Fibroblast of gingiva (primary cell): Measurements from ENCODE around the gene FBXO17.
A peak's percentile ranks its signal among the peaks of the same experiment; 100 is the strongest.
"Not testable (repeated sequence)": the region's sequence is repeated elsewhere in the genome, so short reads cannot be mapped to it uniquely, and the experiment has no call there.

Source experiments
- DNase-seq: peaks from one replicate; pipeline ENCODE4 v3.0.0-alpha.2; 2011; ENCODE audit warnings: low read depth

FBXO17 gene

DNA sequence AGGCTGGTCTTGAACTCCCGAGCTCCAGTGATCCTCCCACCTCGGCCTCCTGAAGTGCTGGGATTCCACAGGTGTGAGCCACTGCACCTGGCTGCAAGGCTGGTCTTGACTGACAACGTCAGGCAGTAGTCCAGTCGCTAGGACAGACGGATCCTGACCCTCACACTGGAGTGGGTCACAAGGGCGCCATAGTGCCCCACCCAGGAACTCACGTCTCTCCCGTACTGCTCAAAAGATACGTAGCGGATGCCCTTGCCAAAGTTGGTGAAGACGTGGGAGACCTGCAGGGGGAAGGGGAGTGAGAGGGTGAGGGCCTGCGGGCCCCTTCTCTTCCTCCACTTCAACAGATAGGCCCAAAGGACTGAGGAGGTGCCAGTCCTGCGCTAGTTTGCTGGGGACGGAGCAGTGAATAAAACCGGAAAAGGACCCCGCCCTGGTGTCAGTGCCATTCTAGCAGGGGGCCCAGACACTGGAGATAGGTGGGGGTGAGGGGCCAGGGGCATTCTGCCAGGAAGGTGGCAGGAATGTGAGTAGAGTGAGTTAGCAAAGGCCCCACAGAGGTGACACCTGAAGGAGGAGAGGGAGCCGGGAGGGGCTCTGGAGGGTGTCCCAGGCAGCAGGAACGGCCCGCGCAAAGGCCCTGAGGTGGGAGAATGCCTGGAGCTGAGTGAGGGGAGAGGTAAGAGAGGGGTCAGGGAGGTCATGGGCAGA lies 32.9 kb downstream of the FBXO17 start:
- DNase-seq, result no peak

DNA sequence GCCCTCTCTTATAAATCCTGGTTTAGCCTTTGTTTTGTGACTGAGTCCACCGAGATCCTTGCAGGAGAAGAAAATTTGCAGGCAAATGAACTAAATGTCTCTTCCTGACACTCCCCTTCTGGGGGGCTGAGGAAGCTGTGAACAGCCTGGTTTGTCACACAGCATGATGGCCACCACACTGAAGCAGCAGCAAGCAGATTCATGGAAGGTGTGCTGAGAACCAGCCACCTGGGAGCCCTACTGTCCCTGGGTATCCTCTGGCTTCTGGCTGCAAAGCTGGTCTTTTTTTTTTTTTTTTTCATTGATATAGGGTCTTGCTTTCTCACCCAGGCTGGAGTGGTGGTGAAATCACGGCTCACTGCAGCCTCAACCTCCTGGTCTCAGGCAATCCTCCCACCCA lies 33.6 kb downstream of the FBXO17 start:
- no peak for DNase-seq

DNA sequence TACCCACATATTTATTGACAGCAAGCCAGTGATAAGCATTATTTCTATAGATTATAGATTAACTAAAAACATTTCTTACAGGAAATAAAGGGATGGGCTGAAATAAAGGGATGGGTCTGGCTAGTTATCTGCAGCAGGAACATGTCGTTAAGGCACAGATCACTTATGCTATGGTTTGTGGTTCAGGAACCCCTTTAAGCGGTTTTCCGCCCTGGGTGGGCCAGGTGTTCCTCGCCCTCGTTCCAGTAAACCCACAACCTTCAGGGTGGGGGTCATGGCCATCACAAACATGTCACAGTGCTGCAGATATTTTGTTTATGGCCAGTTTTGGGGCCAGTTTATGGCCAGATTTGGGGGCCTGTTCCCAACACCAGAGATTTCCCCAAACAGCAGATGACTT lies 34.1 kb downstream of the FBXO17 start:
- not testable (repeated sequence) for DNase-seq

DNA sequence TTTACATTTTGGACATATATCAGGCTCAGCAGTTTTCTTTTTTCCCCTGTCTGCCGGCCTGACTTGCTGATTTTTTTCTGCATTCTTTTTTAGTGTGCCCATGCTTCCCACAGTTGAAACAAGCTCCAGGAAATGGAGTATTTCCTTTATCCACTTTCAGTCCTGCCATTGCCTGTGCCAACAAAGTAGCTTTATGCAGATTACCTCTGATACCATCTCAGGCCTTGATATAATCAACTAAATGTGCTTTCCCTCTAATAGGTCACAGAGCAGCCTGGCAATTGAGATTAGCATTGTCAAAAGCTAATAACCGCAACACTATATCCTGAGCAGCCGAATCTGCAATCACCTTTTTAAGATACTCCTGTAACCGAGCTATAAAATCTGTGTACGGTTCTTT lies 35.6 kb downstream of the FBXO17 start:
- DNase-seq, result no peak

DNA sequence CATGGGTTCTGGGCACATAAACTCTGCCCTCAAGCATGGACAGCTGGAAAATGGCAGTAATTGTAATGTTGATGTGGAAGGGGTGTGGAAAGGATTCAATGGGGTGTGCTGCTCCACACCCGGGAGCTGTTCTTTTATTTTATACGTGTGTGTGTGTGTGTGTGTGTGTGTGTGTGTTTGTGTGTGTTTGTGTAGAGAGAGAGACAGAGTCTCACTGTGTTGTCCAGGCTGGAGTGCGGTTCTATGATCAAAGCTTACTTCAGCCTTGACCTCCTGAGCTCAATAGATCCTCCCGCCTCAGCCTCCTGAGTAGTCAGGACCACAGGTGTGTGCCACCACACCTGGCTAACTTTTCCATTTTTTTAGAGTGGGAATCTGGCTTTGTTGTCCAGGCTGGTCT lies 42.0 kb downstream of the FBXO17 start:
- DNase-seq, result no peak

DNA sequence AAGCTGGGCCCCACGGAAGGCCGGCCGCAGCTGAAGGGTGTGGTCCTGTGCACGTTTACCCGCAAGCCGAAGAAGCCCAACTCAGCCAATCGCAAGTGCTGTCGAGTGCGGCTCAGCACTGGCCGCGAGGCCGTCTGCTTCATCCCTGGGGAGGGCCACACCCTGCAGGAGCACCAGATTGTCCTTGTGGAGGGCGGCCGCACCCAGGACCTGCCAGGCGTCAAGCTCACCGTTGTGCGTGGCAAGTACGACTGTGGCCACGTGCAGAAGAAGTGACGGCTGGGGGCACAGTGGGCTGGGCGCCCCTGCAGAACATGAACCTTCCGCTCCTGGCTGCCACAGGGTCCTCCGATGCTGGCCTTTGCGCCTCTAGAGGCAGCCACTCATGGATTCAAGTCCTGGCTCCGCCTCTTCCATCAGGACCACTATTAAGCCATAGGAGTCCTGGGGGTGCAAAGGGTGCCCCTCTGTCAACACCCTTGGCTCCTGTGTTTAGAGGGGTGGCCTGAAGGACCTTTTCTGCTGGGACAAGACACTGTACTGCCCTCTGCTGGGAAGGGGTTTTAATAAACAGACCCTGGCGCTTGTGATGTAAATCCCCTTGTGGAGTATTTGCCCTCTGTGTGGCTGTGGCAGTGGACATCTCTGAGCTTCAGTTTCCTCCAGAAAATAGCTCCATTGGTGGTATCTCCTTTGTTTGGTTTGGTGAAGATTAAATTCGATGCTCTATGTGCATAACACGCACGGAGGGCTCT lies 42.9 kb downstream of the FBXO17 start:
- peak; percentile 33 for DNase-seq

DNA sequence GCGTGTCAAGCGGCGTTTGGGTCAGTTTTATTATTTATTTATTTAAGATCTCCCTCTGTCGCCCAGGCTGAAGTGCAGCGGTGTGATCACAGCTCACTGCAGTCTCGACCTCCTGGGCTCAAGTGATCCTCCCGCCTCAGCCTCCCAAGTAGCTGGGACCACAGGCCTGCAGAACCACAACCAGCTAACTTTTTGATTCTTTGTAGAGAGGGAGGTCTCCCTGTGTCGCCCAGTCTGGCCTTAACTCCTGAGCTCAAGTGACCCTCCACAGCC lies 44.1 kb downstream of the FBXO17 start:
- no peak for DNase-seq

DNA sequence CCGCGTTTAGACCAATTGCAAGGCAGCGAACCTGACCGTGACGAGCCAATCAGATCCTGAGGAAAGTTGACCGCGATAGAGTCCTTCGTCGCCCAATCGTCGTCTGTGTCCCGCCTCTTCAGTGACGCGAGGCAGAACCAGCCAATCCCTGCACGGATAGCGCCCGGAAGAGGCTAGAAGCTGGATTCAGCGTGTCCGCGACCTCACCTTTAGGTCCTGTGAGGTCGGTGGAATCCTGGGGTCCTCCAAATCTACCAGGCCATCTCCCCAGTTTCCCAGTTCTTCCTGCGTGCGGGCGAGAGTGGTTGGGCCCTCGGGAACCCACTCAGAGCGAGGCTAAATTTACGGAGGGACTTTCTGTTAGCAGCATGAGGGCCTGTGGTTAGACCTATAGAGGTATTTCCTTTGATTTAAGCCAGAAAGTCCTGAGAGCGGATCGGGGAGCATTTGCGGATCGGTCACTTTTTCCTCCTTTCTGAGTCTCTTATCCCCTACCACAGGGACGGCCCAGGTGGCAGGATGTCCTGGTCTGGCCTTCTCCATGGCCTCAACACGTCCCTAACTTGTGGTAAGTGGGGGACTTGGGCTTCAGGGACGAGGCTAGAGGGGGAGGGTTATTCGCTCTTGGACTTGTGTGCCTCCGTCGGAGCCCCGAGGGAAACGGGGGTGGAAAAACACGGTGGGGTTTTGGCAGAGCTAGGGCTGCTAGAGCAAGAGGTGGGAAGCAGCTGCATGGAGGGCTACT lies 44.6 kb downstream of the FBXO17 start, which contains the start of gene MRPS12:
TSS of gene MRPS12 (plus strand) at position 169 of the 745 bp plus-strand sequence. CDS start at position 520, 351 bp downstream.
- peak; percentile 98 for DNase-seq

DNA sequence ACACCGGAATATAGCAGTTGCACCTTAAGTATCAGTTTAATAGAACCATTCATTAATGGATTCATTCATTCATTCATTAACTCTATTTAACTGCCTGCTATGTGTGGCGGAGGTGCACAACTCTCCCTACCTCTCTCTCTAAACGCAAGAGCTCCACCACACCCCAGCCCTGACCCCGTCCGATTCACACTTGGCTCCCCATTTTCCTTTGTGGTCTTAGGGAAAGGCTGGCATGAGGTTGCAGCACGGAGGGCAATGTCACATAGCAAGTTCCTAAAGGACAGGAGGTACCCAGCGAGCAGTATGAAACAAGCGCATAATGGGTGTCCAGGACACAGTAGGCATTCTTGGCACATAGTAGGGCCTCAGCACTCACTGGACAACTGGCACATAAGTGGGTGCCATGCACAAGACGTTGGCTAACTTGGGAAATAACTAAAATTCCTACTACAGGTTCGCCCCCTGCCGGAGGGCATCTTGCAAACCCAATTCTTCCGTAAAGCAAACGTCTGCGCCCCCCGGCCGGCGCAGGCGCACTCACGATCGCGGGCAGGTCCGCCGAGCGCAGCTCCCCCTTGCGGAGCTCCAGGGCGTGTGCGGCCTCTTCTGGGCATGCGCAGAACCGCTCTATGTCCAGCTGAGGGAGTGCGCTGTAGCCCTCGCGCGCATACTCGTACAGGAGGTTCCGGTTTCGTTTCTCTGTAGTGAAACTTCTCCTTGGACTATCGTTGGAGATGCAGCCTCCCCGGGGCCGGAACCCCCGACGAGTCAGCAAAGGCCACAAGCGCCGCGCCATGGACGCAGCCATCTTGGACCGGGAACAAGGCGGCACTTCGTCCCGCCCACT lies 45.4 kb downstream of the FBXO17 start, which contains the start of gene SARS2:
TSS of gene SARS2 (minus strand) at position 835 of the 847 bp plus-strand sequence. CDS start at position 808, 27 bp downstream.
- DNase-seq, result peak; percentile 92

DNA sequence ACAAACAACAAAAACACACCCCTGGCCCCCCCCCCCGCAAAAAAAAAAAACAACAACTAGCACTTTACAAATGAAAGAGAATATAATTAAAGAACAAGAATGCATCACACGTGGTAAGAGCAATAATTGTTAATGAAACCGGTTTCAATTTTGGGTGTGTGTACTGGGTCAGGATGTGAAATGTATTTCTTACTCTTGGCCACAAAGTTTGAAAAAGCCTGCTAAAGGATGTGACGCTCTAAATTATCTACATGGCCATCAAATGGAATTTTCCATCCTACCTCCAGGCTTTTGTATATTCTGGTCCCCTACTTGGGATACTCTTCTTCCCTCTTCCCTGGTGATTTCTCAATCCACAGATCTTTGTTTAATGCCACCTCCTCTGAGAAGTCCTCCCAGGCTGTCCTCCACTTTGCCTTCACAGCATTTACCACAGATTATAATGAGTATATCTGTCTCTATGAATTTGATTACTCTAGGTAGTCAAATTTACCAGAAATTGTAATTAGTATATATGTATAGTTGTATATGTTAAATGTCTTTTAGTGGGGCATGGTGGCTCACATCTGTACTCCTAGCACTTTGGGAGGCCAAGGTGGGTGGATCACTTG lies 47.0 kb downstream of the FBXO17 start:
- DNase-seq, result no peak

DNA sequence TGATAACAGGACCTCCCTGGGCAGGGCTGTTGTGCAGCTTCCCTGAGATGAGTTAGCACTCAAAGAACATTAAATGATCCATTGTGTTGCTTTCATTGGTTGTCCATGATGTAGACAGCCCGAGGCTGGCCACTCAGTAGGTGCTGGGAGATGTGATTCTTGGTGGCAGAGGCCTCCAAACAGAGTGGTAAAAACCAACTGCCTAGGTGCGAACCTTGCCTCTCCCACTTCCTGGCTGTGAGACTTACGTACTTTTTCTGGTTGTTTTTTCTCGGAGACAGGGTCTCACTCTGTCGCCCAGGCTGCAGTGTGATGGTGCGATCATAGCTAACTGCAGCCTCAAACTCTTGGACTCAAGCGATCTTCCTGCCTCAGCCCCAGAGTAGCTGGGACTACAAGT lies 51.2 kb downstream of the FBXO17 start:
- no peak for DNase-seq

DNA sequence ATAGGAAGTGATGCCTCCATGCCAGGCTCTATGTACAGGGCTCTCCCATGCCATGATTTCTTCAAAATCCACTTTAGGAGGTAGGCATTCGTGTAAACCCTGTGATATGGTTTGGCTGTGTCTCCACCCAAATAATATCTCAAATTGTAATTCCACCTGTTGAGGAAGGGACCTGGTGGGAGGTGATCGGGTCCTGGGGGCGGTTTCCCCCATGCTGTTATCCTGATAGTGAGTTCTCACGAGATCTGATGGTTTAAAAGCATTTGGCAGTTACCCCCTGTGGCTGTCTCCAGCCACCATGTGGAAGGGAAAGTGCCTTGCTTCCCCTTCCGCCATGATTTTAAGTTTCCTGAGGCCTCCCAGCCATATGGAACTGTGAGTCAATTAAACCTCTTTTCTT lies 53.1 kb downstream of the FBXO17 start:
- no peak for DNase-seq

DNA sequence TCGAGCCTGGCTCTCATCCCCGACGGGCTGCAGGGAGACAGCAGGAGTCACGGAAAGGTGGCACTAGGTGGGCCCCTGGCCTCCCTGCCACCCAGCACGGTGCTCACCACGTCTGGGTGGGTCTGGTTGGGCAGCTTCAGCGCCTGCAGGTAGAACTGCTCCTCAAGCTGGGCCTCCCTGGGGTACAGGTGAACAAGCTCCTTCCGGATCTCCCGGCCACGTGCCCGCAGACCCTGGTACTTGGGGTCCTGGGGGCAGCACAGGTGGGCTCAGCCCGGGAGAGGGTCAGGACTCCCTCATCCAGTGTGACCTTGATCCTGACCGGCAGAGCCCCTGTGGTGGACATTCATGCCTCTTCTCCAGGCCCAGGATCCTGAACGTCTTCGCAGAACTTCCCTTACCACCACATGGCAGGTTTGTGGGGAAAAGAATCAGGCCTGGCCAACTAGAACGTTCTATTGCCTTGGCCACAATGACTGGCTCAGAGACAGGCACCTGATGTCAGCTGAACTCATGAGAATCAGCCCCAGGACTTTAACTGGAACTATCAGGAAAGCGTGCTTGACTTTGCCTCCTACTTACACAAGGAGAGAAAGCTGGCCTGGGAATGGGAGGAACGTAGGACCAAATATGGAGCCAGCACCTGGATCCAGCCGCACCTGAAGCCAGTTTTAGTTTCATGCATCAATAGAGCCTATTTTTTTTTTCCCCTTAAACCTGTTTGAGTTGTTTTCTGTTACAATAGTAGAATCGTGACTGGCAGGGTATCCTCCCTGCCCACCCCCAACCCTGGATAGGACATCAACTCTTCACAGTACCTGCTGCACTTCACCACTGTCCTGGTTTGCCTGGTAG lies 53.9 kb downstream of the FBXO17 start:
- no peak for DNase-seq

DNA sequence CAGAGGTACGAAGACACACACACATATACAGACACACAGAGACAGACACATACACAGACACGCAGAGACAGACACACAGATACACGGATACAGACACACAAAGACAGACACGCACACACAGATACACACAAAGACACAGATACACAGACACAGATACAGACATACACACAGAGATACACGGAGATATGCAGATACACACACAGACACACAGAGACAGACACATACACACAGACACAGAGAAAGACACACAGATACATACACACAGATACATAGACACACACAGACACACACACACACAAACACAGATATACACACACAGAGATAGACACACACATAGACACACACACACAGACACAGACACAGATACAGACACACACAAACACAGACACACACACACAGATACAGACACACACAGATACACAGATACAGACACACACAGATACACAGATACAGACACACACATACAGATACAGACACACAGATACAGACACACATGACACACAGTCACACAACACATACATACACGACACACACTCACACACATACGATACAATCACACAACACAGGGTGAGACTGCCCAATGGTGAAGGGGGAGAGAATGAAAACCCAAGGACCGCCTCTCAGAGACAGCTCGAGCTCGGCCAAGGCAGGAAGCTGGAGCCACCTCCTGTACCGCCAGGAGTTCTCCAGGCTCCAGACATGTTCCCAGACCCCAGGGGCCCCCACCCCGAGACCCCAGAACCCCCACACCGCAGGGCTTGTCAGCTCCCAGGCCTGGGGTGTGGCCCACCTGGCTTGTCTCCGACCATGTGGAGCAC lies 54.7 kb downstream of the FBXO17 start:
- no peak for DNase-seq

DNA sequence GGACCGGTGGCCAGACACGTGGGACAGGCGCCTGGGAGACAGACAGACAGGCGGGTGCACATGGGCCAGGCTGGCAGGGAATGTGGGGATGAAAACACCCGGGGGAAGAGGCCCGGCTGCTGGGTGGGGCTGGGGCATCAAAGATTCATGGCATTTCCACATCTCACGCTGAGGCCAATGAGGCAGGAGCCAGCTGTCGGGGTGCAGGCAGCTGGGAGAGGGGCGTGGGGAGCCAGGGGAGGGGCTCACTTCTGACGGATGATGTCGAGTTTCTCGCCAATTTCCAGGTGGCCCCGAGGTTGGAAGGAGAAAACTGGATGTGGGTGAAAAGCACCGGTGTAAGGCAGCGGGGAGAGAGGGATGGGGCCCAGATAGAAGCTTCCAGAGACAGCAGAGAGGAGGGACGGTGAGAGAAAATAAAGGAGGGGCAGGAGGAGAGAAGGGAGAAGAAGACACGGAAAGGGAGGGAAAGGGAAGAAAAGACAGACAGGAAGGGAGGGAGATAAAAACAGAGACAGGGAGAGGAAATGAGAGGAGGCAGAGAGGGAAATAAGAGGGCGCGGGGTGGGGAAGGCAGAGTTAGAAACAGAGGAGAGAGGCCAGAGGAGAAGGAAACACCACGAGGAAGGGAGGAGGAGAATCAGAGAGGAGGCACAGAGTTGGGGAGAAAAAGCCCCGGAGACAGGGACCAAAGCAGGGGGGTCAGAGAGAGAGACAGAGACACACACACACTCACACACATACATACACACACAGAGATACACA lies 55.5 kb downstream of the FBXO17 start:
- DNase-seq, result no peak

DNA sequence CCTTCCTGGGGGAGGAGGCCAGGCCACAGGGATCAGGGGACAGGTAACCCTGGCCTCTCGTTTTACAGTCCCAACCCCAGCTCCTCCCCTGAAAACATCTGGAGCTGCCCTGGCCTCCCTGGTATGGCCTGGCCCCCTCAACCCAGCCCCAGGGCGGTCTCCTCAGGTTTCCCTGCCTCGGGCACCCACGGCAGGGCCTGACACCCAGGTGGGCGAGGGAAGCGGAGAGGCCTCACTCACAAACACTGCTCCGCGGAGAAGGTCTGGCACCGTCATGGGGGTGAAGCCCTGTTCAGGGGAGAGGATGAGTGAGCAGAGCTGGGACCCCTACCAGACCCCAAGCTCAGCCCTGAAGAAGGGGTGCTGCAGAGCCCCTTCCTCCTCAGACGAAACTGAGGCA lies 57.0 kb downstream of the FBXO17 start:
- no peak for DNase-seq

DNA sequence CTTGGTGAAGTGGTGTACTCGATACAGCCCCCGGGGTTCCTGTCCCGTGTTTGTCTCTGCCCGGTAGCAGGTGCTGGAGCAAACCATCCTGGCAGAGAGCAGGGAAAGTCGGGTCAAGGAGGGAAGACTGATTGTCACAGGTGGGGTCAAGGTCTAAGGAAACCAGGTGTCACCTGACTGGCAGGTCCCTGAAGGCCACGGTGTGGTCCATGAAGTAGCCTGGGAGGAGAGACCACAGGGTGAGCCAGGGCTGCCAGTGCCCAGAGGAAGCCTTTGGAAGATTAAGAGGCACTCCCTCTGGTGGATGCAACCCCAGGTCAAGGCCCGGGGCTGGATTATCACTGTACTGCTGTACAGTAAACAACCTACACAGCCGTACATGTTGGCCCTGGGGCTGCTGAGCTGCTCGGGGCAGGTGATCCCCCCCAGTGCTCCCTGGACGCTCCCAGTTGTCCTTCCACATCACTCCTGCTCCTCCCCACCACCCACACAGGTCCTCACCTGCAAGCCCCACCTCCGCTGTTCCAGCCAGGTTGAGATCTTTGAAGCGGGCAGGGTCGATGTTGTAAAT lies 57.5 kb downstream of the FBXO17 start:
- no peak for DNase-seq

DNA sequence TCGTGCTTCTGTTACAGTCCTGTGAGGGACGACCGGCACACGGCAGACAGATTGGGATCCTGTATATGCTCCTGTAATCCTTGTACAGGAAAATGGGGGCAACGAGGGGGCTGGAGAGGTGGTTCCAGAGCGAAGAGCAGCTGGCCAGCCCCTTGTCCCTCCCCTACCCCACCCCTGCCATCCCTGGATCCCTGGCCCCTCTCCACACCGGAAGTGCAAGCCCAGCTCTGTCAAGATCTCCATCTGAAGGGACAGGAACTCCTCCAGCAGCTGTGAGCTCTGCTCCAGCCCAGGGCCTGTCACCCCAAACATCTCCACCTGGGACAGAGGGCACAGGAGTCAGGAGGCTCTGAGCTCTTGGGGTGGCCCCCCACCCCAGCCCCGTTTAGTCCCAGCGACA lies 58.0 kb downstream of the FBXO17 start:
- no peak for DNase-seq
